Tibial nerve (tissue), 4 donors: ENCODE measurements around the gene CA5A.
"Not testable (repeated sequence)": the region's sequence is repeated elsewhere in the genome, so short reads cannot be mapped to it uniquely, and the experiment has no call there.

Source experiments
- EP300 ChIP-seq, 2 donors: sonication (generic); formaldehyde crosslinking; IDR thresholded peaks; one replicate each; pipeline ENCODE4 v1.6.1; 2017; ENCODE audit warnings: antibody characterized with exemption in 2 of 2, mild to moderate bottlenecking in 1 of 2
- TF ChIP-seq, protein P1 (sequence below), 5 experiments: fragments of 200-600 bp in 3 of 5; fragments of 450-650 bp in 2 of 5; sonication (generic) in 3 of 5; IDR thresholded peaks; one replicate each; pipeline ENCODE4 v1.5.1; 2016 to 2019; ENCODE audit warnings: antibody characterized with exemption in 5 of 5, mild to moderate bottlenecking in 3 of 5, moderate library complexity in 2 of 5

DNA sequence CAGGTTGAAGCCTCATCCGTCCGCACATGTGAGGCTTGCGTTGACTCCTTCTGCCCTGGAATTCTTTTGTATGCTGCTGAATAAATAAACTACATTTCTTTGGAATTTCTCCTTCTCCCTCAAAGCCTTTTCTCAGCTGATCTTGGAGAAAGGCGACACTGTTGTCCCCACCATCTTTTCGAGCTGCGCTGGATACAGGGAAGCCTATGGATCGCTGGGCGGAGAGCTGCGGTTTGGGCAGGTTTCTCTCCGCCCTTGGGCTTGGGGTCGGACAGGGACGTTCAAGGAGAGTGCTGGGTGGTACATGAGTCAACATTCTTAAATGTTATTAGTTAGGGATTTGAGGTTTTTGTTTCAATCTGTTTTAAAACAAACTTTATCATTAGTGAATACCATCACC, 35.8 kb downstream of the CA5A start:
- TF ChIP-seq, protein P1, sequence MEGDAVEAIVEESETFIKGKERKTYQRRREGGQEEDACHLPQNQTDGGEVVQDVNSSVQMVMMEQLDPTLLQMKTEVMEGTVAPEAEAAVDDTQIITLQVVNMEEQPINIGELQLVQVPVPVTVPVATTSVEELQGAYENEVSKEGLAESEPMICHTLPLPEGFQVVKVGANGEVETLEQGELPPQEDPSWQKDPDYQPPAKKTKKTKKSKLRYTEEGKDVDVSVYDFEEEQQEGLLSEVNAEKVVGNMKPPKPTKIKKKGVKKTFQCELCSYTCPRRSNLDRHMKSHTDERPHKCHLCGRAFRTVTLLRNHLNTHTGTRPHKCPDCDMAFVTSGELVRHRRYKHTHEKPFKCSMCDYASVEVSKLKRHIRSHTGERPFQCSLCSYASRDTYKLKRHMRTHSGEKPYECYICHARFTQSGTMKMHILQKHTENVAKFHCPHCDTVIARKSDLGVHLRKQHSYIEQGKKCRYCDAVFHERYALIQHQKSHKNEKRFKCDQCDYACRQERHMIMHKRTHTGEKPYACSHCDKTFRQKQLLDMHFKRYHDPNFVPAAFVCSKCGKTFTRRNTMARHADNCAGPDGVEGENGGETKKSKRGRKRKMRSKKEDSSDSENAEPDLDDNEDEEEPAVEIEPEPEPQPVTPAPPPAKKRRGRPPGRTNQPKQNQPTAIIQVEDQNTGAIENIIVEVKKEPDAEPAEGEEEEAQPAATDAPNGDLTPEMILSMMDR (IDR thresholded peaks at IDR 0.05): not testable (repeated sequence)
- TF ChIP-seq EP300 (IDR thresholded peaks at IDR 0.05): not testable (repeated sequence)
